Measurements from ENCODE around the gene CACNA2D4. TPM values are rescaled to one million over a fixed set of nuclear protein-coding genes. Genes with fewer than 3 reads are reported as not detected.

Gene CACNA2D4
- total RNA-seq, 1 donor from 2014 or later, result 7.0 TPM

DNA sequence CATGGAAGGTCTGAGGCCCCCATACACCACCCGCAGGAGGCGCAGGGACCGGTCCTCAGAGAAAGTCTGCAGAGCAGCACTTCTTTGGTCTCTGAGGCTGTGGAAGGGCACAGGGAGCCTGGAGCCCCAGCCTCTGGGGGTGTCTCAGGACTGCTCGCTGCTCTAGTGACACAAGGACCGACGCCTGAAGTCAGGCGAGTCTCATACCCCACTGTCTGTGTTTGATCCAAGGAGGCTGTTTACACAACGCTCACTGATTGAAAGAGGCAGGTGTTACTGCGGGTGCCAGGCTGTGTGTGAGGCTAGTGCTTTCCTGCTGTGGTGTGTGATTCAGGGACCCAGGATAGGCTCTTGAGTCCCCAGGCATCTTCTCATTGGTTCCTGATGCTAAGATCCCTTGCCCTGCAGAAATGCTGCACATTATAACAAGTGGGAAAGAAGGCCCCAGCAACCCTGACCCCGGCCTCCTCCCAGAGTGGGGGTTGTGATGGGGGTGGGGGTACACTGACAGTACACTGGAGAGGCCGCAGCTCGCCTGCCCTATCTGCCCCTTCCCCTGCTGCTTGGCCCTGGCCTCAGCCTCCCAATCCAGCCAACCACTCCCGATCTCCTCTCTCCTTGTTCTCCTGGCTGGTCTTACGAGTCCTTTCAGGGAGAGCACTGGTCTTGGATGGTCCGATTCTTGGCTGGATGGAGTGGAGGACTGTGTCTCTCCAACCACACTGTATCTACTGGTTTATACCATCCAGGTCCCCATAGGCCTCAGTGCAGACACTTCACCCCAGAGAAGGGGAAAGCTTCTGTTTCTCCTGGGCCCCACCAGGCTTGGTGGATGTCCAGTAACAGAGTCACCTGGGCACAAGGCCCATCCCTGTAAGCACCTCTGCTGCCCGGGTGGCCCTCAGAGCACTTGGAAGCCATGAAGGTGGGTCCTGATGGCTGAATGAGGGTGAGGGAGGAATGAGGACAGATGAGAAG is 6.6 kb downstream of the CACNA2D4 start:
- Histone ChIP-seq H3K4me3 (no peak overlapping the region), H3K4me1 (peaks cover 6% of the 10 kb centered on the region), H3K9me3 (no peaks in the 10 kb centered on the region), H3K27me3 (ENCODE audit: low read depth) (no peaks in the 10 kb centered on the region), H3K36me3 (no peaks in the 10 kb centered on the region), H3K27ac (no peak overlapping the region)
- intact Hi-C loops (cut with DNase I), result no loop called here
- no peak for ATAC-seq
- TF ChIP-seq, protein P1, sequence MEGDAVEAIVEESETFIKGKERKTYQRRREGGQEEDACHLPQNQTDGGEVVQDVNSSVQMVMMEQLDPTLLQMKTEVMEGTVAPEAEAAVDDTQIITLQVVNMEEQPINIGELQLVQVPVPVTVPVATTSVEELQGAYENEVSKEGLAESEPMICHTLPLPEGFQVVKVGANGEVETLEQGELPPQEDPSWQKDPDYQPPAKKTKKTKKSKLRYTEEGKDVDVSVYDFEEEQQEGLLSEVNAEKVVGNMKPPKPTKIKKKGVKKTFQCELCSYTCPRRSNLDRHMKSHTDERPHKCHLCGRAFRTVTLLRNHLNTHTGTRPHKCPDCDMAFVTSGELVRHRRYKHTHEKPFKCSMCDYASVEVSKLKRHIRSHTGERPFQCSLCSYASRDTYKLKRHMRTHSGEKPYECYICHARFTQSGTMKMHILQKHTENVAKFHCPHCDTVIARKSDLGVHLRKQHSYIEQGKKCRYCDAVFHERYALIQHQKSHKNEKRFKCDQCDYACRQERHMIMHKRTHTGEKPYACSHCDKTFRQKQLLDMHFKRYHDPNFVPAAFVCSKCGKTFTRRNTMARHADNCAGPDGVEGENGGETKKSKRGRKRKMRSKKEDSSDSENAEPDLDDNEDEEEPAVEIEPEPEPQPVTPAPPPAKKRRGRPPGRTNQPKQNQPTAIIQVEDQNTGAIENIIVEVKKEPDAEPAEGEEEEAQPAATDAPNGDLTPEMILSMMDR (IDR thresholded peaks at IDR 0.05), result no peak
- DNase-seq, result peak; percentile 26

DNA sequence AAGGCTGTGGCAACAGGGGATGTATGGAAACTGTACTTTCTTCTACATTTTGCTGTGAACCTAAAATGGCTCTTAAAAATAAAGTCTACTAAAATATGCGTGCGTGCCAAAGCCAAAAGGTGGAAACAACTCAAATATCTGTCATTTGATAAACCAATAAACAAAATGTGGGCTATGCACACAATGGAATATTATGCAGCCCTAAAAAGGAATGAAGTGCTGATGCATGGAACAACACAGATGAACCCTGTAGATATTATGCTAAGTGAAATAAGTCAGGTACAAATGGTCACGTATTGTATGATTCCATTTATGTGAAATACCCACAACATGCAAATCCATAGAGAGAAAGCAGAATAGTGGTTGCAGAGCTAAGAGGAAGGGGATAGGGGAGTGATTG is 8.0 kb downstream of the CACNA2D4 start:
- H3K27me3 ChIP-seq (ENCODE audit: low read depth), result no peaks in the 10 kb centered on the region
- no peak overlapping the region for H3K27ac ChIP-seq
- H3K9me3 ChIP-seq, result no peaks in the 10 kb centered on the region
- no peak for ATAC-seq
- TF ChIP-seq, protein P1 (IDR thresholded peaks at IDR 0.05), result no peak
- no peak for DNase-seq
- peaks cover 6% of the 10 kb centered on the region for H3K4me1 ChIP-seq
- no peak overlapping the region for H3K4me3 ChIP-seq
- intact Hi-C loops (cut with DNase I), result no loop called here
- no peaks in the 10 kb centered on the region for H3K36me3 ChIP-seq

DNA sequence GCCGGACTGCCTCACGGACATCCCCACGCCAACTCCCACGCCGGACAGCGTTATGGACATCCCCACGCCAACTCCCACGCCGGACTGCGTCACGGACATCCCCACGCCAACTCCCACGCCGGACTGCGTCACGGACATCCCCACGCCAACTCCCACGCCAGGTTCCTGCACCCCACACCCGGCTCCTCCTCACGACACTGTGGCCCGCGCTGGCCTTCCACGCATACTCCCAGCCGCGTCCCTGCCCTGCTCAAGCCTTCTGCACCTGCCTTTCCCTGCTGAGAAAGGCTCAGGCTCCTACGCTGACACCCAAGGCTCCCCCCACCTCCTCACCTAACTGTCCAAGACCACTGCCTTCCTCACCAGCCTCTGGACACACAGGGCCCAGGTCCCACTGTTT is 9.7 kb downstream of the CACNA2D4 start:
- Histone ChIP-seq H3K27me3 (ENCODE audit: low read depth) (no peaks in the 10 kb centered on the region), H3K9me3 (peaks cover 15% of the 10 kb centered on the region), H3K36me3 (no peaks in the 10 kb centered on the region), H3K27ac (no peak overlapping the region), H3K4me1 (peaks cover 6% of the 10 kb centered on the region), H3K4me3 (no peak overlapping the region)
- TF ChIP-seq, protein P1 (IDR thresholded peaks at IDR 0.05), result no peak
- ATAC-seq (no peak), DNase-seq (peak; percentile 24)
- intact Hi-C loops (cut with DNase I), result no loop called here

DNA sequence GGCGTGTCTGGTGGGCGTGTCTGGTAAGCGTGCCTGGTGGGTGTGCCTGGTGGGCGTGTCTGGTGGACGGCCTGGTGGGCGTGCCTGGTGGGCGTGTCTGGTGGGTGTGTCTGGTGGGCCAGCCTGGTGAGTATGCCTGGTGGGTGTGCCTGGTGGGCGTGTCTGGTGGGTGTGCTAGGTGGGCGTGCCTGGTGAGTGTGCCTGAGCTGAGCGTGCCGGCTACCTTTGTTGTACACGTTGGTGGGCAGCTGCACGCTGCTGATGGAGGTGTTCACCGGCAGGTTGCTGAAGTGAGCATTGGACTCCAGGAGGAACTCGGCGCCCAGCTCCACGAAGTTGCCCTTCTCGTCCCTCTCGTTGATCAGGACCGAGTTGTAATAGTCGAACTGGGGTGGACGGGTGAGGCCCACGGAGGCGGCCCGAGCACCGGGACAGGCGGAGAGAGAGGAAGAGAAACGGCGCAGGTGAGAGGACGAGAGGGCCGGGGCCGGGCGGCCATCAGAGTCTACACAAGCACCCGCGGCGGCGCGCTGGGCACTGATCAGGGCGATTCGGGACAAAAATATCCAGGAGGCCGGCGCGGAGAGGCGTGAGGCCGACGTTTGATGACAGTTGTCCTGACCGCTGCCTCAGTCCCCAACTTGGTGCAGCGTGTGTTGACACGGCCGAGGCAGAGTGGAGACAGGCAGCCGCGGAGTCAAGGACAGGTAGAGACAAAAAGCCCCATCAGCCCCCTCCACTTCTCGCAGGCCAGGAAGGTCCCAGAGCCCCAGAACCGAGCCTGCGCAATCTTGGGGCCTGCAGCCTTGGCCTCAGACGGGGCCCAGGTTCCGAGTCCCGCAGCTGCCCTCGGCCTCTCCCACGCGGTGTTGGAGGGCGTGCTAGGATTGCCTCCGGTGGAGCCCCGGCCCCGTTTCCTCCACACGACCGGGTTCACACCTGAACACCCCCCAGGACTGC is 10.5 kb downstream of the CACNA2D4 start:
- H3K36me3 ChIP-seq, result no peaks in the 10 kb centered on the region
- ATAC-seq (peak in 1 of 2 donors; percentile 38), DNase-seq (peak; percentile 50)
- peaks cover 24% of the 10 kb centered on the region for H3K9me3 ChIP-seq
- H3K27me3 ChIP-seq (ENCODE audit: low read depth), result no peaks in the 10 kb centered on the region
- TF ChIP-seq, protein P1 (IDR thresholded peaks at IDR 0.05), result no peak
- intact Hi-C loops (cut with DNase I), result no loop called here
- no peak overlapping the region for H3K27ac ChIP-seq
- peak overlapping the region; percentile 14 for H3K4me3 ChIP-seq
- H3K4me1 ChIP-seq, result peaks cover 6% of the 10 kb centered on the region

DNA sequence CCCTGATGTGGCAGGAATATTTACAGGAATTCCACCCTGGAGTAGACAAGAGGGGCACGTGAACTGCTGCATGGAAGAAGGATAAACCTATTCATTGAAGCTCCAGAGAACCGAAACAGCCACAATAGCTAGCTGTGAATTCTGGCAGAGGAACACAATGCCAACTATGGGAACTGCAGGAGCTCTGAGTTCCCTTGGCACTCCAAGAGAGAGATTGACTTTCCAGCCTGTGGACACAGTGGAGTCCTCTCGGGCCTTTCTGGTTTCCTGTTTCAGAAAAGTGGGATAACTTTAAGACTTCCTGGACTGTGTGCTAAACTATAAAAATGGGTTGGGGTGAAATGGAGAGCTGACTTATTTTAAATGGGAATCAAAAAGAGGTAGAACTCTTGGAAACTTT is 11.9 kb downstream of the CACNA2D4 start:
- TF ChIP-seq, protein P1 (IDR thresholded peaks at IDR 0.05), result no peak
- no peaks in the 10 kb centered on the region for H3K36me3 ChIP-seq

More for the DNA sequence above, 11.9 kb downstream of the CACNA2D4 start:
- DNase-seq, result no peak
- Histone ChIP-seq H3K4me3 (no peak overlapping the region), H3K9me3 (peaks cover 24% of the 10 kb centered on the region), H3K4me1 (peaks cover 6% of the 10 kb centered on the region), H3K27ac (no peak overlapping the region), H3K27me3 (ENCODE audit: low read depth) (no peaks in the 10 kb centered on the region)
- intact Hi-C loops (cut with DNase I), result no loop called here
- ATAC-seq, result no peak
